ACC112 (cell line): ENCODE data around the gene KLF4.

Experiments
- H2AFZ ChIP-seq: fragments of 200-600 bp; sonication (generic); one replicate; pipeline ENCODE4 v1.6.0; 2017; ENCODE audit warnings: antibody characterized with exemption, low read length; ENCODE audit not compliant: unreplicated experiment
- H3K27ac ChIP-seq: fragments of 200-600 bp; sonication (generic); 2 replicates; pipeline ENCODE4 v1.5.1; 2014; ENCODE audit warnings: low read depth, mild to moderate bottlenecking, antibody characterized with exemption, low read length, moderate library complexity
- H3K27me3 ChIP-seq: fragments of 200-600 bp; sonication (generic); 2 replicates; pipeline ENCODE4 v1.6.1; 2014; ENCODE audit warnings: mild to moderate bottlenecking, antibody characterized with exemption, low read length, moderate library complexity, mixed read lengths; ENCODE audit not compliant: insufficient read depth
- H3K36me3 ChIP-seq: fragments of 200-600 bp; sonication (generic); 2 replicates; pipeline ENCODE4 v1.6.1; 2016; ENCODE audit warnings: mild to moderate bottlenecking, antibody characterized with exemption, low read length, moderate library complexity, mixed read lengths; ENCODE audit not compliant: insufficient read depth
- H3K4me1 ChIP-seq: fragments of 200-600 bp; sonication (generic); one replicate; pipeline ENCODE4 v1.6.1; 2016; ENCODE audit warnings: low read length, mixed read lengths; ENCODE audit not compliant: insufficient read depth, unreplicated experiment, control insufficient read depth
- H3K4me3 ChIP-seq: fragments of 200-600 bp; sonication (generic); 2 replicates; pipeline ENCODE4 v1.5.1; 2014; ENCODE audit warnings: mild to moderate bottlenecking, low read depth, low read length
- H3K79me2 ChIP-seq: fragments of 200-600 bp; sonication (generic); one replicate; pipeline ENCODE4 v1.6.0; 2016; ENCODE audit warnings: low read length; ENCODE audit not compliant: control insufficient read depth, unreplicated experiment, insufficient read depth

The KLF4 gene

DNA sequence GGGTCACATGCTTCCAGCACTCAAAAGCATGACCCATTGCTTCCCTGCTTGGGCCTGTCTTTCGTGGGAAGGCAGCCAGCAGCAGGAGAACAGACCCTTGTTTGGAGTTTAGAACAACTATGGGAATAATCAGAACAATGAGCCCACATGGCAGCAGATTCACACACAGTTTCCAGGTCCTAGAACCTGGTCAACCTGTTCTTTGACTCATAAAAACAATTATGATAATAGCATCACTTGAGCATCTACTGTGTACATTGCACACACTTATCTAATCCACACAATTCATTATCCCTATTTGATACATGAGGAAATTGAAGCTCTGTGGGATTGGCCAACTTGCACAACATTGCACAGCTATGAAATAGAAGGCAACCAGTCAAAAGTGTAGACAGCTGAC, 41.7 kb downstream of the KLF4 start:
- Histone ChIP-seq H3K27me3 (no peaks in the 10 kb centered on the region), H3K4me3 (no peak overlapping the region), H3K36me3 (no peaks in the 10 kb centered on the region), H3K27ac (no peak overlapping the region), H3K79me2 (no peaks in the 10 kb centered on the region), H2AFZ (no peak overlapping the region), H3K4me1 (no peaks in the 10 kb centered on the region)

DNA sequence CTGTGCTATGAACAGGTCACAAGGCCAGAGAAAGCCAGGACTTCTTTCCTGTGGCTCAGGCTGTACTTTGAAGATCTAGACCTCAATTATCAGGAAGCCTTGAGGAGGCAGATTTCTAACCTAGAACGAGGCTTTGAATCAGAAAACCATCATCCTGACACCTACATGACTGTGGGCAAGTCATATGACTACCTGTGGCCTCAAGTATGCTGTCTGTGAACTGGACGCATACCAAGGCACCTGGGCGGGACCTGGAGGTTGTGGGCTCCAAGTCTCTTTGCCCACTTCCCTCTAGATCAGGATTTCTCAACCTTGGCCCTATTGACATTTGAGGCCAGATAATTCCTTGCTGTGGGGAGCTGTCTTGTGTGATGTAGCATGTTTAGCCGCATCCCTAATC, 42.5 kb downstream of the KLF4 start:
- Histone ChIP-seq H3K4me3 (no peak overlapping the region), H3K4me1 (no peaks in the 10 kb centered on the region), H3K36me3 (no peaks in the 10 kb centered on the region), H3K27me3 (no peaks in the 10 kb centered on the region), H2AFZ (no peak overlapping the region), H3K27ac (no peak overlapping the region), H3K79me2 (no peaks in the 10 kb centered on the region)

DNA sequence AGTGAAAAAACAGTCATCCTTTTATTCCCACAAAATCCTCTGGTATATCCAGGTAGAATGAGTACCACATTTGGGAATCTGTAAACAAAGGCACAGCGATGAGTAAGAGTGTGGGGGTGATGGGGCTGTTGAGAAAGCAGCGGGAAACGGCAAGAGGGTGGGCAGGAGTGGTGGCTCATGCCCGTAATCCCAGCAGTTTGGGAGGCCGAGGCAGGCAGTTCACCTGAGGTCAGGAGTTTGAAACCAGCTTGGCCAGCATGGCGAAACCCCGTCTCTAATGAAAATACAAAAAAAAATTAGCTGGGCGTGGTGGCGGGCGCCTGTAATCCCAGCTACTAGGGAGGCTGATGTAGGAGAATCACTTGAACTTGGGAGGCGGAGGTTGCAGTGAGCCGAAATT, 43.1 kb downstream of the KLF4 start:
- Histone ChIP-seq H3K27ac (no peak overlapping the region), H3K4me3 (no peak overlapping the region), H2AFZ (no peak overlapping the region), H3K4me1 (no peaks in the 10 kb centered on the region), H3K36me3 (no peaks in the 10 kb centered on the region), H3K27me3 (no peaks in the 10 kb centered on the region), H3K79me2 (no peaks in the 10 kb centered on the region)

DNA sequence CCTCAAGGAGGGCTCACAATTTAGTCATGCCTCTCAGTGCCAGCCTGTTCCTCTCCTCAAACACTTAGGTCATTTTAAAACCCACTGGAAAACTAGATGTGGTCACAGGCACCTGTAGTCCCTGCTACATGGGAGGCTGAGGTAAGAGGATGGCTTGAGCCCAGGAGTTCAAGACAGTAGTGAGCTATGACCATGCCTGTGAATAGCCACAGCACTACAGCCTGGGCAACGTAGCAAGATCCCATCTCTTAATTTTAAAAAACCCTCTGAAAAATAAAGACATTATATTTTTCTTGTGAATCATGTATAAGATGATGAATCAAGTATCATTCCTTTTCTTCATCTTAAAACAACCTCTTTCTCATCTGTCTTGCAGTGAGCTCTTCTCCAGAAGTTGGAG, 45.8 kb downstream of the KLF4 start:
- Histone ChIP-seq H3K27ac (no peak overlapping the region), H3K36me3 (no peaks in the 10 kb centered on the region), H3K27me3 (no peaks in the 10 kb centered on the region), H3K4me1 (no peaks in the 10 kb centered on the region), H2AFZ (no peak overlapping the region), H3K79me2 (no peaks in the 10 kb centered on the region), H3K4me3 (no peak overlapping the region)

DNA sequence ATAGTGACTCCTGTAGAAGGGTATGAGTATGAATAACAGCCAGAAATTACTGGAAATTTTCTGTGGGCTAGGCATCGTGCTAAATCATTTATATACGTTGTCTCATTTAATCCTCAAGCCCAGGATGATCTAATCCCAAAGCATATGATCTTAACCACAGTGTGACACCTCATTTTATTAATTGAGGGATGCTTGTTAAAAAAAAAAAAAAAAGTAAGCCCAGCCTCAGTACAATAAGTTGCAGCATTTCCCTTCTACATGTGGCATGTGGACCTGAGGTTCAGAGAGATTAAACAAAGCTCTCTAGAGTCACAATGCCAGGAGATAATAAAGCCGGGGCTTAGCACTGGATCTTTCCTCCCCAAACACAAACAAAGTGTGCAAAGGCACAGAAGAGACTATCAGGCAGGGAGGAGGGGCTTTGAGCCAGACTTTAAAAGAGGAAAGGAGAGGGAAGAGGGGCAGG, 49.5 kb downstream of the KLF4 start:
- Histone ChIP-seq H3K27ac (no peak overlapping the region), H2AFZ (no peak overlapping the region)

DNA sequence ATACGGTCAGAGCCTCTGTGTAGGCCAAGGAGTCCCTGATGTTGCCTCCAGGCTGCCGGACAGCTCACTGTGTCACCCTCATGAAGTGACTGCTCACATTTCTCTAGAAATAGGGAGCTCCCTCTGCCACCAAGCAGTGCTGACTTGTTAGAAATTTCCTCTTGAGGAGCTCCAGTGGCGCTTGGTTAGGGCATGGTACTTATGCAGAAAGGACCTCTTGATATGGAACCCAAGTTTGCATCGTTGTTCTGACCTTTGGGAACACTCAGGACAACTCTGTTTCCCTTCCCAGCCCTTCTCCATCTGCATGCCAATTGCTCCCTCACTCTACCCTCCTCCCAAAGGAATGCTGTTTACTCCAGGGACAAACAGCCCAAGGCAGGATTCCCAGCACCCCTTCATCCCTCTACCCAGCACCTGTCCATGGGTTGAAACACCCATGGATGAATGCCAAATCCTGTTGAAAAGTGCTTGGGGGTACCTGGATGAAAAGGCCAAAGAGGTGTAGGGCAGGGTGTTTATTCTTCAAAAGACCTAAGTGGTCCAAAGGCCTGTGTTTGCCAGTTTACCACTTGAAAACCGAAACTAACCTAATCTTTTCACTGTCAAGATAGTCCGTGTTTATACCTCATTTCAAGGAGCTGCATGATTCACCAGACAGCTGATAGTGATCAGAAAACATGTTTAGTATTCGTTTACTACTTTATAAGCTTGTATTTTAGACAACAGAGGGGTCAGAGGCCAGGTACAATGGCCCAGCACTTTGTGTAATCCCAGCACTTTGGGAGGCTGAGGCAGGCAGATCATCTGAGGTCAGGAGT, 51.1 kb downstream of the KLF4 start:
- H3K27me3 ChIP-seq, result peaks cover 5% of the 10 kb centered on the region; the same call in 1 of the 2 replicates
- H3K27ac ChIP-seq, result no peak overlapping the region
- H3K4me1 ChIP-seq, result no peaks in the 10 kb centered on the region
- H3K79me2 ChIP-seq, result no peaks in the 10 kb centered on the region
- no peaks in the 10 kb centered on the region for H3K36me3 ChIP-seq
- H3K4me3 ChIP-seq, result no peak overlapping the region
- no peak overlapping the region for H2AFZ ChIP-seq

More for the DNA sequence above, 49.5 kb downstream of the KLF4 start:
- no peaks in the 10 kb centered on the region for H3K36me3 ChIP-seq
- no peaks in the 10 kb centered on the region for H3K4me1 ChIP-seq
- no peak overlapping the region for H3K4me3 ChIP-seq
- H3K27me3 ChIP-seq, result peaks cover 5% of the 10 kb centered on the region; the same call in 1 of the 2 replicates
- no peaks in the 10 kb centered on the region for H3K79me2 ChIP-seq

DNA sequence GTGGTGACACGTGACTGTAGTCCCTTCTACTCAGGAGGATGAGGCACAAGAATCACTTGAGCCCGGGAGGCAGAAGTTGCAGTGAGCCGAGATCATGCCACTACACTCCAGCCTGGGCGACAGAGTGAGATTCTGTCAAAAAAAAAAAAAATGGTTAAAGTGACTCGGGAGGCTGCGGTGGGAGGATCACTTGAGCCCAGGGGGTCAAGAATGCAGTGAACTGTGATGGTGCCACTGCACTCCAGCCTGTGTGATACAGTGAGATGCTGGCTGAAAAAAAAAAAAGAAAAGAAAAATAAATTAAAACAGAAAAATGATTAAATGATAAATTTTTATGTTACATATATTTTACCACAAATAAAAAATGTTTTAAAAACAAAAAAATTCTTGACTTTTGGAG, 51.9 kb downstream of the KLF4 start:
- no peaks in the 10 kb centered on the region for H3K4me1 ChIP-seq
- no peaks in the 10 kb centered on the region for H3K36me3 ChIP-seq
- H3K79me2 ChIP-seq, result no peaks in the 10 kb centered on the region
- H3K4me3 ChIP-seq, result no peak overlapping the region
- peaks cover 5% of the 10 kb centered on the region; the same call in 1 of the 2 replicates for H3K27me3 ChIP-seq
- H2AFZ ChIP-seq, result no peak overlapping the region
- H3K27ac ChIP-seq, result no peak overlapping the region

DNA sequence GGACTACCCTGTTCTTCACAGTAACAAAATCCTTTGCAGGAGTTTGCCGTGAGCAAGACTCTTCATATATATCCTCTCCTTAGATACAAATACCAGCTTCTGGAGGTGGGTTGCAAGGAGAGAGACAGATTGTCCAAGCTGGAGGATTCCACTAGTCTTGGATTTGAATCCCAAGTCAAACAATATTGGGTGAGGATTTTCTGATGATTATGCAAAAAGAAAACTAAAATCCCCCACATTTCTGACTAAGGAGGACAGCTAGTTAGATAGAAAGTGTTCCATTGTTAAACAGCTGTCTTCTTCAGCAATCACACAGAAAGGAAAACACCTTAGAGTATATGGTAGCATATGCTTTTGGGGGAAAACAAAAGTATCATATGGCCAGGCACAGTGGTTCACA, 54.2 kb downstream of the KLF4 start:
- Histone ChIP-seq H3K36me3 (no peaks in the 10 kb centered on the region), H3K4me3 (no peak overlapping the region), H3K79me2 (no peaks in the 10 kb centered on the region), H3K27ac (no peak overlapping the region), H3K27me3 (peaks cover 5% of the 10 kb centered on the region; the same call in 1 of the 2 replicates), H2AFZ (no peak overlapping the region), H3K4me1 (no peaks in the 10 kb centered on the region)
